Retinal pigment epithelial cell (primary cell): ENCODE results near the gene UBE3A.
A peak's percentile ranks its signal among the peaks of the same experiment; 100 is the strongest.

Experiments
- DNase-seq: peaks from one replicate; pipeline ENCODE4 v3.0.0-alpha.2; 2010; ENCODE audit warnings: low read depth
- H3K4me3 ChIP-seq: 2 replicates; pipeline ENCODE4 v1.5.1; 2011; ENCODE audit warnings: mild to moderate bottlenecking, low read length, control low read depth, moderate library complexity
- TF ChIP-seq, protein P1 (sequence below): conservative IDR thresholded peaks from 2 replicates; pipeline ENCODE4 v1.5.1; 2011; ENCODE audit warnings: low read depth, low read length, control low read depth, inconsistent platforms

The UBE3A gene

DNA sequence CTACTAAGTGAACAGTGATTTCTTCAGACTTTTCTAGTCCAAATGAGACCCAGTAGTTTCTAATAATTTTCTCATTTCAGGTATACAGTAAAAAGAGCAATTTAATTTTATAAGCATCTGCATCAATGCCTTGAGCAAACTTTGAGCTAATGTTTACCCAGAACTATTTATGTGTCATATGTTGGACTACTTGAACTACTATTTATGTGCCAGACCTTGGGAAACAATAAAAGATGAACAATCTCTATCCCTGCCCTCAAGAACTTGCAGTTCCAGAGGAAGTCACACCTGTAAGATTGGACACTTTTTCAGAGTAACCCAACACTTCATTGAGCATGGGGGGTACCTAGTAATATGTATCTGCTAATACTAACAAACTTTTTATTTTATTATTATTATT lies 2.3 kb upstream of the UBE3A start:
- TF ChIP-seq, protein P1, sequence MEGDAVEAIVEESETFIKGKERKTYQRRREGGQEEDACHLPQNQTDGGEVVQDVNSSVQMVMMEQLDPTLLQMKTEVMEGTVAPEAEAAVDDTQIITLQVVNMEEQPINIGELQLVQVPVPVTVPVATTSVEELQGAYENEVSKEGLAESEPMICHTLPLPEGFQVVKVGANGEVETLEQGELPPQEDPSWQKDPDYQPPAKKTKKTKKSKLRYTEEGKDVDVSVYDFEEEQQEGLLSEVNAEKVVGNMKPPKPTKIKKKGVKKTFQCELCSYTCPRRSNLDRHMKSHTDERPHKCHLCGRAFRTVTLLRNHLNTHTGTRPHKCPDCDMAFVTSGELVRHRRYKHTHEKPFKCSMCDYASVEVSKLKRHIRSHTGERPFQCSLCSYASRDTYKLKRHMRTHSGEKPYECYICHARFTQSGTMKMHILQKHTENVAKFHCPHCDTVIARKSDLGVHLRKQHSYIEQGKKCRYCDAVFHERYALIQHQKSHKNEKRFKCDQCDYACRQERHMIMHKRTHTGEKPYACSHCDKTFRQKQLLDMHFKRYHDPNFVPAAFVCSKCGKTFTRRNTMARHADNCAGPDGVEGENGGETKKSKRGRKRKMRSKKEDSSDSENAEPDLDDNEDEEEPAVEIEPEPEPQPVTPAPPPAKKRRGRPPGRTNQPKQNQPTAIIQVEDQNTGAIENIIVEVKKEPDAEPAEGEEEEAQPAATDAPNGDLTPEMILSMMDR, result no peak
- no peak overlapping the region for H3K4me3 ChIP-seq
- DNase-seq, result no peak

GRCh38 chr15:25439369-25439836 lies 579 bp upstream of the UBE3A start:
- TF ChIP-seq, protein P1, result no peak
- DNase-seq, result no peak
- peak overlapping the region; percentile 67 for H3K4me3 ChIP-seq

GRCh38 chr15:25437777-25438600 lies 835 bp downstream of the UBE3A start:
- no peak for DNase-seq
- TF ChIP-seq, protein P1, result peak; percentile 13
- H3K4me3 ChIP-seq, result peak overlapping the region; percentile 89

GRCh38 chr15:25436707-25437106 lies 2.1 kb downstream of the UBE3A start:
- peak overlapping the region; percentile 89 for H3K4me3 ChIP-seq
- no peak for DNase-seq
- TF ChIP-seq, protein P1, result no peak

GRCh38 chr15:25435474-25436243 lies 3.2 kb downstream of the UBE3A start:
- TF ChIP-seq, protein P1, result no peak
- H3K4me3 ChIP-seq, result no peak overlapping the region
- no peak for DNase-seq

DNA sequence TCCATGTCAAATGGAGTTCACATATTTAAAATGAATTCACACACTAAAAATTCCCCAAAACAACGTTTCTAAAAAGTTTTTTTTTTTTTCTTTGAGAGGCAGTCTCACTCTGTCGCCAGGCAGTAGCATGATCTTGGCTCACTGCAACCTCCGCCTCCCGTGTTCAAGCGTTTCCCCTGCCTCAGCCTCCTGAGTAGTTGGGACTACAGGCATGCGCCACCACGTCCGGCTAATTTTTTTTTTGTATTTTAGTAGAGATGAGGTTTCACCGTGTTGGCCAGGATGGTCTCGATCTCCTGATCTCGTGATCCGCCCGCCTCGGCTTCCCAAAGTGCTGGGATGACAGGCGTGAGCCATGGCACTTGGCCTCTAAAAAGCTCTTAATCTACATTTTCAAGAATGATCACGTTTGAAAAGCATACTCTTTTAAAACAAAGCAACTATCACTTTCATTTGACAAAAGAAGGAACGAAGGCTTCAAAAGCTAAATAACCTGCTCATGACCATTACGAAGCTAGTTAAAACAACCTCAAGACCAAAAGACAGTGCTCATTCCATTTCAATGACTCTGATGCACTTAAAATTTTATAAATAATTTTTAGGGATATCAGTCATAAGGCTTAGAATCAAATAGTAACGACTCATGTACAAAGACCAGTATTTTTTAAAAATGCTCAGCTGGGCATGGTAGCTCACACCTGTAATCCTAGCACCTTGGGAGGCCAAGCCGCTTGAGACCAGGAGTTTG lies 5.5 kb downstream of the UBE3A start:
- H3K4me3 ChIP-seq, result no peak overlapping the region
- no peak for DNase-seq
- TF ChIP-seq, protein P1, result no peak
